Measurements from ENCODE around the gene ZBTB22. TPM values are rescaled to one million over a fixed set of nuclear protein-coding genes. Genes with fewer than 3 reads are reported as not detected.
A peak's percentile ranks its signal among the peaks of the same experiment; 100 is the strongest.

Gene ZBTB22
- total RNA-seq, 2 donors from 2014 or later, result 15.0 to 29.5 TPM

DNA sequence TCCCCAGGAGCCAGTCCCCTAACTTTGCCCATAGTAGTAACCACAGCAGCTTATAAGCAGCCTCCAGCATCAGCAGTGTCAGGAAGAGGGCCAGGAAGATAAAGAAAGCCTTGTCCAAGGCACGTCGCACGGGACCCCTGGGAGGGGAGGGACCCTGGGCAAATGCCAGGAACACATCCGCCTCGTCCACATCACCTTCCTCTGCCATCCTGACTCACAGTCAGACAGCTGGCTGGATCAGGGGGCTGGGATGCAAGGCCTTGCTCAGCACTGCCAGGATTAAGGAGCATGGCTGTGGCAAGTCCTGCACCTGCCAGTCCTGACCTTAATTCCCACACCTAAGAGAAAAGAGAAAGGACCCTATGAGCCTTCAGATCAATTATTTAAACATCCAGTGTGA is 11.5 kb upstream of the ZBTB22 start:
- Histone ChIP-seq H3K4me1 (ENCODE audit: control insufficient read depth in 1 of 2, low read depth in 2 of 2) (peaks cover 0 to under 1% of the 10 kb centered on the region in 2 donors), H3K27me3 (replicated peaks; ENCODE audit: insufficient read depth) (no peaks in the 10 kb centered on the region), H3K27ac (no peak overlapping the region), H3K36me3 (no peaks in the 10 kb centered on the region), H3K9me3 (no peaks in the 10 kb centered on the region), H3K4me3 (no peak overlapping the region)
- no peak for ATAC-seq (ENCODE audit: insufficient number of reproducible peaks, low FRiP score, low read depth)
- no peak for DNase-seq (ENCODE audit: low spot score)
- no peak for TF ChIP-seq CTCF (IDR thresholded peaks at IDR 0.05)

GRCh38 chr6:33324125-33324524 is 6.6 kb upstream of the ZBTB22 start:
- TF ChIP-seq CTCF (IDR thresholded peaks at IDR 0.05), result no peak
- peaks cover 32 to 38% of the 10 kb centered on the region in 2 donors for H3K4me1 ChIP-seq (ENCODE audit: control insufficient read depth in 1 of 2, low read depth in 2 of 2)
- DNase-seq (ENCODE audit: low spot score), result no peak
- H3K36me3 ChIP-seq, result peaks cover 11% of the 10 kb centered on the region
- H3K4me3 ChIP-seq, result peak overlapping the region; percentile 79
- no peaks in the 10 kb centered on the region for H3K9me3 ChIP-seq
- H3K27ac ChIP-seq, result peak overlapping the region in 1 of 2 donors; percentile 75
- H3K27me3 ChIP-seq (replicated peaks; ENCODE audit: insufficient read depth), result no peaks in the 10 kb centered on the region
- ATAC-seq (ENCODE audit: insufficient number of reproducible peaks, low FRiP score, low read depth), result no peak

- peaks cover 16% of the 10 kb centered on the region for H3K36me3 ChIP-seq
- TF ChIP-seq CTCF (IDR thresholded peaks at IDR 0.05), result no peak
- peaks cover 38 to 44% of the 10 kb centered on the region in 2 donors for H3K4me1 ChIP-seq (ENCODE audit: control insufficient read depth in 1 of 2, low read depth in 2 of 2)
- peak overlapping the region; percentile 70 to 75 for H3K27ac ChIP-seq
- DNase-seq (ENCODE audit: low spot score) (no peak), ATAC-seq (ENCODE audit: insufficient number of reproducible peaks, low FRiP score, low read depth) (no peak)
- no peaks in the 10 kb centered on the region for H3K9me3 ChIP-seq
- peak overlapping the region; percentile 79 for H3K4me3 ChIP-seq
- H3K27me3 ChIP-seq (replicated peaks; ENCODE audit: insufficient read depth), result no peaks in the 10 kb centered on the region
Observed at GRCh38 chr6:33323623-33323948, 6.0 kb upstream of the ZBTB22 start.

DNA sequence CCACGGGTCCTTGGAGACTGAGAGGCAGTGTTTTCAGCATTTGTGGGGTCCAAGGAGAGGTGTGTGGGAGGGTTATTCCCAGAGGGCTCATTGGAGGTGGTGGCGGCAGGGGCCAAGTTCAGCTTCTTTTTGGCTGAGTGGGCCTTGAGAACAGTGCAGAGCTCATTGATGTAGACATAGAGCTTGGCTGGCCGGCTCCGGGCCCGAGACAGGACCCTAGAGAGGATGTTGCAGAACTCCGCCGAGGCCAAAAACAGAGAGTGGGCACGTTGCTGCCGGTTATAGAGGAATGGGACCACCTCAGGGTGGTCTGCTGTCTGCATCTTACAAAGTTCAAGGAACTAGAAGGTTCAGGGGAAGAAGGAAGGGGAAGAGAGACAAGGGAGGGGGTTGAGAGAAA is 3.7 kb upstream of the ZBTB22 start:
- peak overlapping the region; percentile 70 to 75 for H3K27ac ChIP-seq

More for the DNA sequence above, 3.7 kb upstream of the ZBTB22 start:
- peaks cover 49 to 58% of the 10 kb centered on the region in 2 donors for H3K4me1 ChIP-seq (ENCODE audit: control insufficient read depth in 1 of 2, low read depth in 2 of 2)
- no peaks in the 10 kb centered on the region for H3K9me3 ChIP-seq
- peak overlapping the region; percentile 33 for H3K4me3 ChIP-seq
- H3K27me3 ChIP-seq (replicated peaks; ENCODE audit: insufficient read depth), result no peaks in the 10 kb centered on the region
- peaks cover 16% of the 10 kb centered on the region for H3K36me3 ChIP-seq
- ATAC-seq (ENCODE audit: insufficient number of reproducible peaks, low FRiP score, low read depth) (no peak), DNase-seq (ENCODE audit: low spot score) (no peak)
- TF ChIP-seq CTCF (IDR thresholded peaks at IDR 0.05), result no peak
